Ovary (tissue), 9 donors: Measurements from ENCODE around the gene SLC7A14. TPM values are rescaled to one million over a fixed set of nuclear protein-coding genes. Genes with fewer than 3 reads are reported as not detected.

Source experiments
- DNase-seq, 5 donors: peaks; one replicate each; pipeline ENCODE4 v3.0.0-alpha.2; 2019 to 2020
- H3K27ac ChIP-seq, 2 donors: fragments of 200-600 bp; one replicate each; pipeline versions ENCODE4 v1.5.1 to v1.8.0; 2019 to 2022
- H3K27me3 ChIP-seq: fragments of 200-600 bp; one replicate; pipeline ENCODE4 v1.8.0; 2022
- H3K36me3 ChIP-seq: fragments of 200-600 bp; sonication (generic); one replicate; pipeline ENCODE4 v1.5.1; 2019
- H3K4me1 ChIP-seq: one replicate; pipeline ENCODE4 v1.8.1; 2013; ENCODE audit warnings: mild to moderate bottlenecking, moderate library complexity; ENCODE audit not compliant: insufficient read depth
- H3K4me3 ChIP-seq: fragments of 200-600 bp; sonication (generic); one replicate; pipeline ENCODE4 v1.5.1; 2017
- H3K9me3 ChIP-seq, 2 donors: fragments of 200-600 bp in 1 of 2; sonication (generic) in 1 of 2; one replicate each; pipeline versions ENCODE4 v1.5.1 to v1.8.1; 2013 to 2019; ENCODE audit warnings: mild to moderate bottlenecking in 1 of 2, moderate library complexity in 1 of 2
- CTCF ChIP-seq, 3 donors: fragments of 450-650 bp in 2 of 3; fragments of 200-600 bp in 1 of 3; IDR thresholded peaks; one replicate each; pipeline versions ENCODE4 v1.5.1 to v1.8.0; 2016 to 2022; ENCODE audit warnings: antibody characterized with exemption in 3 of 3, mild to moderate bottlenecking in 1 of 3
- EP300 ChIP-seq: sonication (generic); formaldehyde crosslinking; IDR thresholded peaks from one replicate; pipeline ENCODE4 v1.6.1; 2017; ENCODE audit warnings: antibody characterized with exemption
- POLR2A ChIP-seq: fragments of 450-650 bp; IDR thresholded peaks from one replicate; pipeline ENCODE4 v1.6.1; 2017; ENCODE audit warnings: antibody characterized with exemption, mild to moderate bottlenecking, moderate library complexity
- WGBS, 3 donors: extraction: QIAGEN DNeasy Blood & Tissue Kit in 1 of 3; methylation state at CpG; one replicate each; pipeline versions ENCODE4 v1.1.5 to v1.1.7; 2013 to 2017; 5-methylcytosine and 5-hydroxymethylcytosine counted together
- intact Hi-C, 4 donors: fragments of 100-400 bp; cut with DNase I; formaldehyde crosslinking; loops; one replicate each; pipeline versions ENCODE4 v1.11.0 to v1.15.1; 2022 to 2023
- polyA plus RNA-seq, 2 donors: library from polyadenylated mRNA; stranded (reverse); fragments of 200-250 nt in 1 of 2; fragments of 350-450 nt in 1 of 2; fragmentation: Illumina TruSeq in 1 of 2; extraction: RNeasy Lipid Tissue Mini Kit (QIAGEN cat#74804) in 1 of 2; gene quantifications; one replicate each; pipeline ENCODE4 v1.2.3, GENCODE V29; 2013 to 2014
- total RNA-seq, 7 donors: library from RNA; depleted of rRNA in 2 of 7; stranded (reverse); fragments of >200 nt in 2 of 7; fragmentation: NEBNext Ultra II Directional in 3 of 7; extraction: Animal tissue kit (Norgen Biotek cat#: 25700) in 3 of 7; gene quantifications; one replicate each; pipeline versions ENCODE4 v1.1.0 to v1.2.4, GENCODE V29; 2016 to 2023
- donor health status: DM: no; HTN: no; CAD: no; lungs with moderate emphysema.
- donor health status: DM: no; HTN: no; CAD: no.
- donor health status: Bipolar disorder and iron deficiency.
- donor health status: DM: yes; HTN: yes; CAD: no.
- donor health status: DM: no; HTN: no; CAD: no.
- donor health status: DM: yes; HTN: yes; CAD: no.

Gene SLC7A14
- total and polyA plus RNA-seq, 9 donors: under 0.01 to 0.20 (median 0.03) TPM; not detected in 2

- H3K27ac ChIP-seq: no peak overlapping the region
- no peak overlapping the region for H3K4me3 ChIP-seq
- no peaks in the 10 kb centered on the region for H3K36me3 ChIP-seq
- intact Hi-C loops: loop anchor here in 1 of 4 donors (5.0 kb wide), 1 partner anchor 952 kb away; no protein-coding TSS in a partner anchor
- H3K9me3 ChIP-seq: no peaks in the 10 kb centered on the region
- H3K27me3 ChIP-seq: no peaks in the 10 kb centered on the region
- no peaks in the 10 kb centered on the region for H3K4me1 ChIP-seq
- DNase-seq: no peak
- TF ChIP-seq EP300 (no peak), POLR2A (no peak), CTCF (IDR thresholded peaks at IDR 0.05) (no peak)
- WGBS, 3 donors: 83 to 86% (median 85%) methylated on average over 1 of the region's 1 CpG
Measured at GRCh38 chr3:170599091-170599490, 13.2 kb upstream of the SLC7A14 start.

GRCh38 chr3:170598091-170598502 lies 12.2 kb upstream of the SLC7A14 start:
- TF ChIP-seq EP300: no peak
- TF ChIP-seq POLR2A: no peak
- no peak for TF ChIP-seq CTCF (IDR thresholded peaks at IDR 0.05)
- intact Hi-C loops: loop anchor here in 1 of 4 donors (5.0 kb wide), 1 partner anchor 951 kb away; no protein-coding TSS in a partner anchor

GRCh38 chr3:170594528-170594927 lies 8.7 kb upstream of the SLC7A14 start:
- H3K9me3 ChIP-seq: no peaks in the 10 kb centered on the region
- no peaks in the 10 kb centered on the region for H3K36me3 ChIP-seq
- H3K4me1 ChIP-seq: no peaks in the 10 kb centered on the region
- no peak for DNase-seq
- no peak overlapping the region for H3K27ac ChIP-seq
- H3K27me3 ChIP-seq: no peaks in the 10 kb centered on the region
- intact Hi-C loops: no loop called here
- TF ChIP-seq POLR2A (no peak), CTCF (IDR thresholded peaks at IDR 0.05) (no peak), EP300 (no peak)
- no peak overlapping the region for H3K4me3 ChIP-seq

More at GRCh38 chr3:170598091-170598502, 12.2 kb upstream of the SLC7A14 start:
- Histone ChIP-seq H3K36me3 (no peaks in the 10 kb centered on the region), H3K27me3 (no peaks in the 10 kb centered on the region), H3K4me1 (no peaks in the 10 kb centered on the region), H3K27ac (no peak overlapping the region), H3K4me3 (no peak overlapping the region), H3K9me3 (no peaks in the 10 kb centered on the region)
- no peak for DNase-seq

- no peak for DNase-seq
- 93 to 97% (median 94%) methylated on average over 1 of the region's 1 CpG for WGBS, 3 donors
- H3K4me3 ChIP-seq: no peak overlapping the region
- no peaks in the 10 kb centered on the region for H3K27me3 ChIP-seq
- H3K4me1 ChIP-seq: no peaks in the 10 kb centered on the region
- no peaks in the 10 kb centered on the region for H3K36me3 ChIP-seq
- no peak for TF ChIP-seq POLR2A
- TF ChIP-seq CTCF (IDR thresholded peaks at IDR 0.05): no peak
- no peak for TF ChIP-seq EP300
- H3K27ac ChIP-seq: no peak overlapping the region
- intact Hi-C loops: no loop called here
- H3K9me3 ChIP-seq: no peaks in the 10 kb centered on the region
Measured at GRCh38 chr3:170593634-170594033, 7.8 kb upstream of the SLC7A14 start.
